ENCODE data around the gene C11orf16. TPM values are rescaled to one million over a fixed set of nuclear protein-coding genes. Genes with fewer than 3 reads are reported as not detected.

Gene C11orf16
- total and polyA plus RNA-seq, 2 of the 8 experiments (the other 6 are each of a cell fraction or from before 2014, with no cell fraction given): 0.08 TPM; not detected in 1

DNA sequence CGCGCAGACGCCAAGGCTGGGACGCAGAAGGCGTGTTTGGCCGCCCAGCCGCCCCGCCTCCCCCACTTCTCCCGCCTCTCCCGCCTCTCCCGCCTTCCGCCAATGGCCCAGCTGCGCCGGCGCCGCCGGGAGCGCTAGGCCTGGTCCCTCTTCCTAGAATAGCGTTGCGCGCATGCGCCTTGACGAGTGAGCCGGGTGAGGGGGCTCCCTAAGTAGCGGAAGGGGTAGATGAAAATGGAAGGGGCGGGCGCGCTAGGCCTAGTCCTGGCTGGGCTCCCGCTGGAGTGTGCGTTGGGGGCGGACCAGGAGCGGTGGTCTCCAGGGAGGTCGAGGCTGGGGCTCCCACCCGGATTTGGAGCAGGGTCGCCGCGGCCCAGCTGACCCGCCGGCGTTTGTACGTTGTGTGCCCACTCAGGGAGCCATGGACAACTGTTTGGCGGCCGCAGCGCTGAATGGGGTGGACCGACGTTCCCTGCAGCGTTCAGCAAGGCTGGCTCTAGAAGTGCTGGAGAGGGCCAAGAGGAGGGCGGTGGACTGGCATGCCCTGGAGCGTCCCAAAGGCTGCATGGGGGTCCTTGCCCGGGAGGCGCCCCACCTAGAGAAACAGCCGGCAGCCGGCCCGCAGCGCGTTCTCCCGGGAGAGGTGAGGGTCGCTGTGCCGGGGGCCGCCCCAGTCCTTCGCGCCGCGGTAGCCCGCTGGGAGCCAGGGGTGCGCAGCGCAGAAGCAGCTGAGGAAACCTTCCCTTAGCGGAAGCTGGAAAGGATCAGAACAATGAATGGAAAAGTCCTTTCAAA, 21.5 kb downstream of the C11orf16 start, which contains the start of gene AKIP1 (continued):
- TF ChIP-seq YY1 (IDR thresholded peaks at IDR 0.05; ENCODE audit: low read depth, low read length): no peak
- no peak for TF ChIP-seq FOSL1 (IDR thresholded peaks at IDR 0.05; ENCODE audit: insufficient read depth, low read depth, low read length)
- no peak for TF ChIP-seq JUN (IDR thresholded peaks at IDR 0.05; ENCODE audit: low read depth, low read length)
- TF ChIP-seq ZNF274 (IDR thresholded peaks at IDR 0.05; ENCODE audit: borderline replicate concordance, extremely low read depth, low read length): no peak
- no peak; the same call in 1 of the 2 replicates for TF ChIP-seq POLR2AphosphoS5 (IDR thresholded peaks at IDR 0.05; ENCODE audit: low read depth, low read length)
- peak; percentile 83 for TF ChIP-seq ASH2L (IDR thresholded peaks at IDR 0.05; ENCODE audit: low read length)
- TF ChIP-seq EP300 (IDR thresholded peaks at IDR 0.05; ENCODE audit: borderline replicate concordance in 1 of 2, low read depth in 2 of 2, low read length in 2 of 2): 0 out of 3 replicates have a peak, but pooled peaks of 1 of the 2 experiments have one; percentile 4
- peak in 1 of 2 experiments; percentile 14; a peak in 2 of 3 replicates for TF ChIP-seq POLR2A (IDR thresholded peaks at IDR 0.05; ENCODE audit: control extremely low read depth in 1 of 2, low read depth in 2 of 2, low read length in 2 of 2)
- no peak for TF ChIP-seq SAP30 (IDR thresholded peaks at IDR 0.05; ENCODE audit: insufficient read depth, insufficient replicate concordance, low read length)
- TF ChIP-seq SIRT6 (IDR thresholded peaks at IDR 0.05; ENCODE audit: low read length): no peak
- no peak for TF ChIP-seq BRCA1 (IDR thresholded peaks at IDR 0.05; ENCODE audit: low read depth, low read length)
- no peak for TF ChIP-seq JUND (IDR thresholded peaks at IDR 0.05; ENCODE audit: low read length)
